Measurements from ENCODE around the gene STK16. TPM values are rescaled to one million over a fixed set of nuclear protein-coding genes. Genes with fewer than 3 reads are reported as not detected.

STK16 gene
- polyA plus RNA-seq, 1 donor from 2014 or later = 64.9 TPM

DNA sequence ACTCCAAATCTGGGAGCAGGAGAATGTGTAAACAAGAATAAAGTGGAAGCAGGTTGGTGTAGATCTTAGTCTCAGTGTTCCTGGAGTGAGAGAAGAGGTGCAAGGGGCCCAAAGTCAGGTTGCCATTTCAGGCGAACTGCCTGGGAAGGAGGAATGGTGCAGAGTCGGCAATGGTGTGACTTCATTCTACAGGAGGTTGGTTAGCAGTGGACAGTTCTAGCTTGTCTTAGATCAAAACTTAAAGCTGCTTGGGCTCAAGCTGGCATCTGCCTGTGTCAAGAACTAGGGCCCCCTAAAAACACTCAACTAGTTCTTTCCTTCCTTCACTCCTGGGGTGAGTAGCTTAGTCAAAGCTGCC, 3.5 kb downstream of the STK16 start:
- Histone ChIP-seq H3F3A (ENCODE audit: insufficient read depth, low read length, poor library complexity, severe bottlenecking) (no peaks in the 10 kb centered on the region), H3K9me2 (ENCODE audit: insufficient read depth, low read length) (no peaks in the 10 kb centered on the region), H3K27me3 (ENCODE audit: insufficient read depth, low read depth, low read length) (peaks cover 25% of the 10 kb centered on the region), H3K4me3 (ENCODE audit: low read length) (no peak overlapping the region), H3K79me2 (replicated peaks; ENCODE audit: insufficient read depth, low read length) (peaks cover 12% of the 10 kb centered on the region), H4K20me1 (ENCODE audit: insufficient read depth) (no peaks in the 10 kb centered on the region), H3K36me3 (ENCODE audit: insufficient read depth, low read length) (peaks cover 8% of the 10 kb centered on the region), H3K4me2 (ENCODE audit: low read length) (no peak overlapping the region), H2AFZ (ENCODE audit: low read depth, low read length) (no peak overlapping the region), H3K27ac (ENCODE audit: low read length) (no peak overlapping the region), H3K9ac (ENCODE audit: low read length) (no peak overlapping the region), H3K9me3 (ENCODE audit: low read length) (no peaks in the 10 kb centered on the region)
- no peak for TF ChIP-seq POLR2AphosphoS5 (IDR thresholded peaks at IDR 0.05)
- TF ChIP-seq TAF1 (IDR thresholded peaks at IDR 0.05; ENCODE audit: low read depth) = no peak
- TF ChIP-seq RAD21 (conservative IDR thresholded peaks at IDR 0.05) = no peak
- TF ChIP-seq MXI1 (conservative IDR thresholded peaks at IDR 0.05; ENCODE audit: poor library complexity, severe bottlenecking) = no peak
- no peak for TF ChIP-seq CTCF (IDR thresholded peaks at IDR 0.05; ENCODE audit: poor library complexity, severe bottlenecking)
- no peak for TF ChIP-seq SMC3 (conservative IDR thresholded peaks at IDR 0.05; ENCODE audit: poor library complexity)
- TF ChIP-seq EZH2 (IDR thresholded peaks at IDR 0.05; ENCODE audit: borderline replicate concordance, insufficient read depth, low read length, poor library complexity, severe bottlenecking) = no peak
- TF ChIP-seq, protein P1, sequence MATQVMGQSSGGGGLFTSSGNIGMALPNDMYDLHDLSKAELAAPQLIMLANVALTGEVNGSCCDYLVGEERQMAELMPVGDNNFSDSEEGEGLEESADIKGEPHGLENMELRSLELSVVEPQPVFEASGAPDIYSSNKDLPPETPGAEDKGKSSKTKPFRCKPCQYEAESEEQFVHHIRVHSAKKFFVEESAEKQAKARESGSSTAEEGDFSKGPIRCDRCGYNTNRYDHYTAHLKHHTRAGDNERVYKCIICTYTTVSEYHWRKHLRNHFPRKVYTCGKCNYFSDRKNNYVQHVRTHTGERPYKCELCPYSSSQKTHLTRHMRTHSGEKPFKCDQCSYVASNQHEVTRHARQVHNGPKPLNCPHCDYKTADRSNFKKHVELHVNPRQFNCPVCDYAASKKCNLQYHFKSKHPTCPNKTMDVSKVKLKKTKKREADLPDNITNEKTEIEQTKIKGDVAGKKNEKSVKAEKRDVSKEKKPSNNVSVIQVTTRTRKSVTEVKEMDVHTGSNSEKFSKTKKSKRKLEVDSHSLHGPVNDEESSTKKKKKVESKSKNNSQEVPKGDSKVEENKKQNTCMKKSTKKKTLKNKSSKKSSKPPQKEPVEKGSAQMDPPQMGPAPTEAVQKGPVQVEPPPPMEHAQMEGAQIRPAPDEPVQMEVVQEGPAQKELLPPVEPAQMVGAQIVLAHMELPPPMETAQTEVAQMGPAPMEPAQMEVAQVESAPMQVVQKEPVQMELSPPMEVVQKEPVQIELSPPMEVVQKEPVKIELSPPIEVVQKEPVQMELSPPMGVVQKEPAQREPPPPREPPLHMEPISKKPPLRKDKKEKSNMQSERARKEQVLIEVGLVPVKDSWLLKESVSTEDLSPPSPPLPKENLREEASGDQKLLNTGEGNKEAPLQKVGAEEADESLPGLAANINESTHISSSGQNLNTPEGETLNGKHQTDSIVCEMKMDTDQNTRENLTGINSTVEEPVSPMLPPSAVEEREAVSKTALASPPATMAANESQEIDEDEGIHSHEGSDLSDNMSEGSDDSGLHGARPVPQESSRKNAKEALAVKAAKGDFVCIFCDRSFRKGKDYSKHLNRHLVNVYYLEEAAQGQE (IDR thresholded peaks at IDR 0.05; ENCODE audit: borderline replicate concordance) = no peak
- TF ChIP-seq EP300 (conservative IDR thresholded peaks at IDR 0.05; ENCODE audit: poor library complexity, severe bottlenecking) = no peak

DNA sequence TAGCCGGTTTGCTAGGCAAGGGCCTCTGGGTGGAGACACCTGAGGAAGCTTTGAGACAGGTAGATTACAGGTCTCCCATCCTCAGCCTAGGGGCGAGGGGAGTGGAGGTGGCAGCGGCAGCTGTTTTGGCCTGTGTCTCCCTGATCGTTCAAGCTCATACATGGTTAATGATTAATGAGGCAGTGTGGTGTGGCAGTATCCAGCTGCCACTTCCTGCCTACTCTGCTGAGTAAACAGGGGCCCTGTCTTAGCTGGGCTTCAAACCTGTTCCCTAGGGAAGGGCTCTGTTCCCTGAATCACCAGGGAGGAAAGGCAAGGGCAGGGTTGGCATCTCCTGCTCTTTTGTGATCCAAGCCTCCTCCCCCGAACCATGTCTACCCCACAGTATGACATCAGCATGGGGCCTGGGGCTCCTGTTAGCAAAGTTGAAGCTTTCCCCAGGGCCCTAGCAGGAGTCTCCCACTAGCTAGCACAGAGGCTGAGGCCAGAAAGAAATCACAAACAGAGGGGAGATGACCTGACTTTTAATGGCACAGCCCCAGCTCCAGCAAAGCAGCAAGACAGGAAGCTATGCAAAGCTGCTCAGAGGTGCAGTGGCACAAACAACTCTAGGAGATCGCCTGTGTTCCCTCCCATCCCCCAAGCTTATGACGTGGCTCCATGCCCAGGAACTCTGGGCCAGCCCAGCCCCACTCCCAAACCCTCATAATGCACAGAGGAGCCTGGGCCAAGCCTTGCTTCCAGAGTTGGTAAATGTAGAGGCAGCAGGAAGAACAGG, 4.1 kb downstream of the STK16 start:
- H3K9ac ChIP-seq (ENCODE audit: low read length) = no peak overlapping the region
- peaks cover 8% of the 10 kb centered on the region for H3K36me3 ChIP-seq (ENCODE audit: insufficient read depth, low read length)
- no peak for TF ChIP-seq CTCF (IDR thresholded peaks at IDR 0.05; ENCODE audit: poor library complexity, severe bottlenecking)
- TF ChIP-seq SMC3 (conservative IDR thresholded peaks at IDR 0.05; ENCODE audit: poor library complexity) = no peak
- TF ChIP-seq EZH2 (IDR thresholded peaks at IDR 0.05; ENCODE audit: borderline replicate concordance, insufficient read depth, low read length, poor library complexity, severe bottlenecking) = no peak
- no peak for TF ChIP-seq EP300 (conservative IDR thresholded peaks at IDR 0.05; ENCODE audit: poor library complexity, severe bottlenecking)
- no peak for TF ChIP-seq POLR2AphosphoS5 (IDR thresholded peaks at IDR 0.05)
- no peak for TF ChIP-seq TAF1 (IDR thresholded peaks at IDR 0.05; ENCODE audit: low read depth)
- TF ChIP-seq MXI1 (conservative IDR thresholded peaks at IDR 0.05; ENCODE audit: poor library complexity, severe bottlenecking) = no peak
- TF ChIP-seq, protein P1 (IDR thresholded peaks at IDR 0.05; ENCODE audit: borderline replicate concordance) = no peak
- TF ChIP-seq RAD21 (conservative IDR thresholded peaks at IDR 0.05) = no peak
- no peaks in the 10 kb centered on the region for H3K9me2 ChIP-seq (ENCODE audit: insufficient read depth, low read length)
- no peak overlapping the region for H2AFZ ChIP-seq (ENCODE audit: low read depth, low read length)
- H3K27ac ChIP-seq (ENCODE audit: low read length) = no peak overlapping the region
- no peaks in the 10 kb centered on the region for H4K20me1 ChIP-seq (ENCODE audit: insufficient read depth)
- no peaks in the 10 kb centered on the region for H3F3A ChIP-seq (ENCODE audit: insufficient read depth, low read length, poor library complexity, severe bottlenecking)
- H3K4me3 ChIP-seq (ENCODE audit: low read length) = no peak overlapping the region
- H3K79me2 ChIP-seq (replicated peaks; ENCODE audit: insufficient read depth, low read length) = peaks cover 12% of the 10 kb centered on the region
- H3K27me3 ChIP-seq (ENCODE audit: insufficient read depth, low read depth, low read length) = peaks cover 31% of the 10 kb centered on the region
- no peak overlapping the region for H3K4me2 ChIP-seq (ENCODE audit: low read length)
- no peaks in the 10 kb centered on the region for H3K9me3 ChIP-seq (ENCODE audit: low read length)

All from neural cell (in vitro differentiated cells).